Uterus (tissue), 4 donors: ENCODE measurements around the gene CEP55. TPM values are rescaled to one million over a fixed set of nuclear protein-coding genes. Genes with fewer than 3 reads are reported as not detected.

Experiments used
- DNase-seq, 2 donors: peaks; one replicate each; pipeline ENCODE4 v3.0.0-alpha.2; 2019 to 2020
- H3K27ac ChIP-seq, 2 donors: fragments of 200-600 bp; sonication (generic); 1 replicate in 1 of 2; 2 replicates in 1 of 2; pipeline ENCODE4 v1.5.1; 2016 to 2018
- H3K27me3 ChIP-seq, 2 donors: fragments of 200-600 bp; sonication (generic); one replicate each; pipeline ENCODE4 v1.5.1; 2018 to 2019; ENCODE audit warnings: control low read depth in 1 of 2
- H3K36me3 ChIP-seq, 2 donors: fragments of 200-600 bp; sonication (generic); one replicate each; pipeline ENCODE4 v1.5.1; 2019; ENCODE audit warnings: control low read depth in 1 of 2
- H3K4me1 ChIP-seq, 2 donors: fragments of 200-600 bp; sonication (generic); one replicate each; pipeline ENCODE4 v1.5.1; 2018 to 2019; ENCODE audit warnings: control low read depth in 1 of 2
- H3K4me3 ChIP-seq, 2 donors: fragments of 200-600 bp; sonication (generic); 1 replicate in 1 of 2; 2 replicates in 1 of 2; pipeline ENCODE4 v1.5.1; 2018 to 2019; ENCODE audit warnings: mild to moderate bottlenecking in 1 of 2
- H3K9me3 ChIP-seq, 2 donors: fragments of 200-600 bp; sonication (generic); one replicate each; pipeline ENCODE4 v1.5.1; 2019; ENCODE audit warnings: control low read depth in 1 of 2
- CTCF ChIP-seq, 4 experiments: fragments of 200-600 bp in 2 of 4; fragments of 450-650 bp in 2 of 4; sonication (generic) in 2 of 4; IDR thresholded peaks; one replicate each; pipeline ENCODE4 v1.5.1; 2016 to 2019; ENCODE audit warnings: antibody characterized with exemption in 4 of 4, mild to moderate bottlenecking in 2 of 4, moderate library complexity in 1 of 4
- POLR2A ChIP-seq, 2 donors: fragments of 450-650 bp; IDR thresholded peaks; one replicate each; pipeline ENCODE4 v1.6.1; 2016; ENCODE audit warnings: antibody characterized with exemption in 2 of 2, mild to moderate bottlenecking in 1 of 2, moderate library complexity in 1 of 2
- intact Hi-C: fragments of 100-400 bp; cut with DNase I; formaldehyde crosslinking; loops from one replicate; pipeline ENCODE4 v1.15.1; 2023; ENCODE audit warnings: low total_unique reads
- total RNA-seq, 4 donors: library from RNA; depleted of rRNA in 3 of 4; stranded (reverse); fragments of >200 nt in 3 of 4; gene quantifications; one replicate each; pipeline versions ENCODE4 v1.1.0 to v1.2.4, GENCODE V29; 2014 to 2023
- donor health status: DM: yes; HTN: yes; CAD: no.

CEP55 gene
- total RNA-seq, 4 donors from 2014 or later = under 0.01 to 13.8 TPM; not detected in 2

GRCh38 chr10:93454146-93454545 lies 42.3 kb upstream of the CEP55 start:
- no peak overlapping the region for H3K4me3 ChIP-seq
- H3K27me3 ChIP-seq = no peaks in the 10 kb centered on the region
- intact Hi-C loops = no loop called here
- DNase-seq = no peak
- no peaks in the 10 kb centered on the region for H3K9me3 ChIP-seq
- no peak for TF ChIP-seq CTCF (IDR thresholded peaks at IDR 0.05)
- peaks cover 0 to 7% of the 10 kb centered on the region in 2 donors for H3K4me1 ChIP-seq
- H3K27ac ChIP-seq = no peak overlapping the region
- no peaks in the 10 kb centered on the region for H3K36me3 ChIP-seq

GRCh38 chr10:93454736-93455135 lies 41.7 kb upstream of the CEP55 start:
- no peaks in the 10 kb centered on the region for H3K9me3 ChIP-seq
- peaks cover 0 to 7% of the 10 kb centered on the region in 2 donors for H3K4me1 ChIP-seq
- H3K27ac ChIP-seq = no peak overlapping the region
- H3K27me3 ChIP-seq = no peaks in the 10 kb centered on the region
- TF ChIP-seq CTCF (IDR thresholded peaks at IDR 0.05) (no peak), POLR2A (IDR thresholded peaks at IDR 0.05) (no peak)
- H3K36me3 ChIP-seq = no peaks in the 10 kb centered on the region
- DNase-seq = no peak
- H3K4me3 ChIP-seq = no peak overlapping the region
- intact Hi-C loops = no loop called here

- TF ChIP-seq CTCF (IDR thresholded peaks at IDR 0.05) (no peak), POLR2A (IDR thresholded peaks at IDR 0.05) (no peak)
- Histone ChIP-seq H3K4me3 (no peak overlapping the region), H3K27me3 (no peaks in the 10 kb centered on the region), H3K4me1 (peaks cover 0 to 7% of the 10 kb centered on the region in 2 donors), H3K9me3 (no peaks in the 10 kb centered on the region), H3K36me3 (no peaks in the 10 kb centered on the region), H3K27ac (peak overlapping the region in 1 of 2 donors; percentile 91)
- intact Hi-C loops = no loop called here
- DNase-seq = no peak
Measured at GRCh38 chr10:93456480-93456879, 39.9 kb upstream of the CEP55 start.

GRCh38 chr10:93457511-93457910 lies 38.9 kb upstream of the CEP55 start:
- Histone ChIP-seq H3K36me3 (no peaks in the 10 kb centered on the region), H3K9me3 (no peaks in the 10 kb centered on the region), H3K4me3 (no peak overlapping the region), H3K27me3 (no peaks in the 10 kb centered on the region), H3K4me1 (peaks cover 0 to 7% of the 10 kb centered on the region in 2 donors), H3K27ac (peak overlapping the region; percentile 83 to 91)
- intact Hi-C loops = no loop called here
- DNase-seq = no peak
- TF ChIP-seq POLR2A (IDR thresholded peaks at IDR 0.05) = no peak
- no peak for TF ChIP-seq CTCF (IDR thresholded peaks at IDR 0.05)

GRCh38 chr10:93458821-93459257 lies 37.6 kb upstream of the CEP55 start:
- Histone ChIP-seq H3K4me3 (no peak overlapping the region), H3K36me3 (no peaks in the 10 kb centered on the region), H3K9me3 (no peaks in the 10 kb centered on the region), H3K4me1 (peaks cover 0 to 7% of the 10 kb centered on the region in 2 donors), H3K27me3 (no peaks in the 10 kb centered on the region), H3K27ac (peak overlapping the region; percentile 83 to 91)
- peak; percentile 24 to 31 for TF ChIP-seq POLR2A (IDR thresholded peaks at IDR 0.05)
- no peak for TF ChIP-seq CTCF (IDR thresholded peaks at IDR 0.05)
- intact Hi-C loops = no loop called here
- DNase-seq = peak; percentile 81 to 90
